ENCODE results near the gene LGR6. TPM values are rescaled to one million over a fixed set of nuclear protein-coding genes. Genes with fewer than 3 reads are reported as not detected.

LGR6 gene
- total RNA-seq, 2 donors from 2014 or later = 1.3 to 1.6 TPM

DNA sequence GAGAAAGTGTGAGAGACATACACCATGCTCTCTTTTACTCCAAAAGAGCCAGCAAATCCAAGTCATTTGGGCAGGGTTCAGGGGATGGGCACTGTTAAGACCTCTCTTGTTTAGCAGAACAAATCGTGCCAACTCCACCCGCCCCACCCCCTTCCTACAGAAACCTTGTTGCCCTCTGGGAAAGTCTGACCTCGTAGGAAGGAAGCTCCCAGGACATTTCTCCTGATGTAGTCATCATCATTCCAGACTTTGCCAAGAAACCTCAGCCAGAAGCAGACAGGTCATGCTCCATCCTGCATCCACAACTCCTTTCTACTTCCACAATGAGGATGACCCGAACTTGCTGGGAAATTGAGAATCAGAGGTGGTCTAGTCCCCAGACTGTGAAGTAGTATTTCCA, 90.4 kb downstream of the LGR6 start:
- no peak for TF ChIP-seq CTCF (IDR thresholded peaks at IDR 0.05)
- intact Hi-C loops (cut with DNase I) = no loop called here
- Histone ChIP-seq H3K27me3 (no peaks in the 10 kb centered on the region), H3K4me3 (no peak overlapping the region), H3K9ac (ENCODE audit: low read depth in 2 of 2, low read length in 2 of 2) (no peak overlapping the region), H3K27ac (no peak overlapping the region), H3K36me3 (no peaks in the 10 kb centered on the region), H3K4me1 (no peaks in the 10 kb centered on the region), H3K9me3 (no peaks in the 10 kb centered on the region)
- DNase-seq = no peak

GRCh38 chr1:202285908-202286307, 92.3 kb downstream of the LGR6 start:
- Histone ChIP-seq H3K9me3 (no peaks in the 10 kb centered on the region), H3K36me3 (no peaks in the 10 kb centered on the region), H3K4me1 (no peaks in the 10 kb centered on the region), H3K27ac (no peak overlapping the region), H3K9ac (ENCODE audit: low read depth in 2 of 2, low read length in 2 of 2) (no peak overlapping the region), H3K27me3 (no peaks in the 10 kb centered on the region), H3K4me3 (no peak overlapping the region)
- intact Hi-C loops (cut with DNase I) = no loop called here
- no peak for TF ChIP-seq CTCF (IDR thresholded peaks at IDR 0.05)
- DNase-seq = no peak

DNA sequence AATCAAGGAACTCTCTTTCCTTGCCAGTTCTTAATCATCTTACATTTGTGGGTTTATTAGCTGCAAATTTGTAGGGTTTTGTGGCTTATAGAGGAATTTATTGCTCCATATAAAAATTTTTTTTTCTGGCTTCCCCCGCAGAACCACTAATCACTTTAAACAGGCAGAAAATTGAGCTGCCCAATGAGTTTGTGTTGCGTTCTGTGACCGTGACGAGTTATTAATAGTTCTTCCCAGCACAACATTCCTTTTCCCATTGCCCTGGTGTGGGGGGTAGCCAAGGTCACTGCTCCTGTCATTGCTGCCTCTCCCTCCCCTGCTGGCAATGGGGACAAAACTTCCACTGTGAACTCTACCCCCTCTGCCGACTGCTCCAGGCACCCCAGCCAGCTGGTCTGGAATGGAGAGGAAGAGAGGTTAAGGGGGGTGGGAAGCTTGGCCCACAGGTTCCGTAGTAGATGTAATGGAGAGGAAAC, 93.1 kb downstream of the LGR6 start:
- no peak for DNase-seq
- Histone ChIP-seq H3K27me3 (no peaks in the 10 kb centered on the region), H3K4me1 (no peaks in the 10 kb centered on the region), H3K27ac (no peak overlapping the region), H3K36me3 (no peaks in the 10 kb centered on the region), H3K4me3 (no peak overlapping the region), H3K9ac (ENCODE audit: low read depth in 2 of 2, low read length in 2 of 2) (no peak overlapping the region), H3K9me3 (no peaks in the 10 kb centered on the region)
- no peak for TF ChIP-seq CTCF (IDR thresholded peaks at IDR 0.05)
- intact Hi-C loops (cut with DNase I) = no loop called here

DNA sequence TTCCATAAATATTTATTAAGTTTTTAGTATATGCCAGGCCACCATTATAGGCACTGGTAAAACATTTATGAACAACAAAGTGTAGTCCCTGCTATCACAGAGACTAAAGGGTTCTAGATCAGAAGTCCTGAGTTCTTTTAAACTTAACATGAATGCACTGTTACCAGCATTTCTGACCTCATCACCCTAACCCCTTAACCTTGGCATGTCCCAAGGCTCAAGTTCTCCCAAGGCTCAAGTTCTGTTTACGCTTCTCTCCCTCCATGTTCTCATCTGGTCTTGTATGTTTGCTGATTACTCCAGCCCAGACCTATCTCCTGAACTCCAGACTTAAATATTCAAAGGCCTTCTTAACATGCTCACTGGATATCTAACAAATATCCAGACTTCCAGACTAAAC, 93.6 kb downstream of the LGR6 start:
- H3K36me3 ChIP-seq = no peaks in the 10 kb centered on the region
- no peak for DNase-seq
- H3K4me1 ChIP-seq = no peaks in the 10 kb centered on the region
- intact Hi-C loops (cut with DNase I) = no loop called here
- H3K27me3 ChIP-seq = no peaks in the 10 kb centered on the region
- no peak overlapping the region for H3K9ac ChIP-seq (ENCODE audit: low read depth in 2 of 2, low read length in 2 of 2)
- H3K9me3 ChIP-seq = no peaks in the 10 kb centered on the region
- no peak overlapping the region for H3K27ac ChIP-seq
- no peak overlapping the region for H3K4me3 ChIP-seq
- TF ChIP-seq CTCF (IDR thresholded peaks at IDR 0.05) = no peak

- no peak for TF ChIP-seq CTCF (IDR thresholded peaks at IDR 0.05)
- no peaks in the 10 kb centered on the region for H3K9me3 ChIP-seq
- no peak overlapping the region for H3K27ac ChIP-seq
- no peak for DNase-seq
- H3K27me3 ChIP-seq = no peaks in the 10 kb centered on the region
- H3K4me1 ChIP-seq = no peaks in the 10 kb centered on the region
- H3K36me3 ChIP-seq = no peaks in the 10 kb centered on the region
- intact Hi-C loops (cut with DNase I) = no loop called here
- H3K9ac ChIP-seq (ENCODE audit: low read depth in 2 of 2, low read length in 2 of 2) = no peak overlapping the region
- H3K4me3 ChIP-seq = no peak overlapping the region
Observed at GRCh38 chr1:202288177-202288576, 94.6 kb downstream of the LGR6 start.

GRCh38 chr1:202289009-202289408, 95.4 kb downstream of the LGR6 start:
- Histone ChIP-seq H3K9me3 (no peaks in the 10 kb centered on the region), H3K36me3 (no peaks in the 10 kb centered on the region), H3K27ac (no peak overlapping the region), H3K27me3 (no peaks in the 10 kb centered on the region), H3K9ac (ENCODE audit: low read depth in 2 of 2, low read length in 2 of 2) (no peak overlapping the region), H3K4me1 (no peaks in the 10 kb centered on the region), H3K4me3 (no peak overlapping the region)
- intact Hi-C loops (cut with DNase I) = no loop called here
- no peak for TF ChIP-seq CTCF (IDR thresholded peaks at IDR 0.05)
- no peak for DNase-seq
